HepG2 (cell line): ENCODE data around the gene LMAN1L.

Experiments
- CHD2 ChIP-seq: IDR thresholded peaks from 2 replicates; pipeline ENCODE4 v1.6.1; 2011; ENCODE audit warnings: low read depth, low read length, improper control_type of control experiment
- CTCF ChIP-seq: sonication (generic); formaldehyde crosslinking; IDR thresholded peaks from 2 replicates; pipeline ENCODE4 v1.5.0; 2020; ENCODE audit warnings: mild to moderate bottlenecking, missing genetic modification reagents, moderate library complexity
- SIN3A ChIP-seq: IDR thresholded peaks from 2 replicates; pipeline ENCODE4 v1.6.1; 2011; ENCODE audit warnings: low read depth, mild to moderate bottlenecking, control low read depth, low read length, borderline replicate concordance
- SKIL ChIP-seq: sonication (generic); formaldehyde crosslinking; IDR thresholded peaks from 2 replicates; pipeline ENCODE4 v1.8.0; 2022; ENCODE audit warnings: missing genetic modification reagents, mild to moderate bottlenecking, moderate library complexity, borderline replicate concordance
- SMC3 ChIP-seq: IDR thresholded peaks from 2 replicates; pipeline ENCODE4 v1.6.1; 2011; ENCODE audit warnings: low read length, improper control_type of control experiment
- ZNF274 ChIP-seq: sonication (generic); formaldehyde crosslinking; IDR thresholded peaks from 2 replicates; pipeline ENCODE4 v1.5.1; 2020; ENCODE audit warnings: mild to moderate bottlenecking, missing genetic modification reagents
- ZNF292 ChIP-seq: sonication (generic); formaldehyde crosslinking; IDR thresholded peaks from 2 replicates; pipeline ENCODE4 v1.8.1; 2022; ENCODE audit warnings: mild to moderate bottlenecking, low read depth, missing genetic modification reagents, borderline replicate concordance
- ZNF335 ChIP-seq: sonication (generic); formaldehyde crosslinking; IDR thresholded peaks from 2 replicates; pipeline ENCODE4 v1.4.0; 2020; ENCODE audit warnings: missing genetic modification reagents
- ZSCAN5A ChIP-seq: sonication (generic); formaldehyde crosslinking; IDR thresholded peaks from 2 replicates; pipeline ENCODE4 v1.8.0; 2022; ENCODE audit warnings: mild to moderate bottlenecking, missing genetic modification reagents, borderline replicate concordance
- TF ChIP-seq, protein P1 (sequence below), 2 experiments: IDR thresholded peaks; 2 replicates each; pipeline ENCODE4 v1.6.1; 2011 to 2012; ENCODE audit warnings: low read length in 2 of 2, borderline replicate concordance in 1 of 2, low read depth in 1 of 2, mild to moderate bottlenecking in 1 of 2, moderate library complexity in 1 of 2
- TF ChIP-seq, protein P2 (sequence below): IDR thresholded peaks from 2 replicates; pipeline ENCODE4 v1.6.1; 2016; ENCODE audit warnings: missing compliant biosample characterization, missing genetic modification reagents, borderline replicate concordance
- TF ChIP-seq, protein P3 (sequence below): sonication (generic); formaldehyde crosslinking; IDR thresholded peaks from 2 replicates; pipeline ENCODE4 v1.8.1; 2023; ENCODE audit warnings: missing genetic modification reagents, inconsistent platforms, borderline replicate concordance
- TF ChIP-seq, protein P4 (sequence below): sonication (generic); formaldehyde crosslinking; IDR thresholded peaks from 2 replicates; pipeline ENCODE4 v1.5.0; 2020; ENCODE audit warnings: missing genetic modification reagents

DNA sequence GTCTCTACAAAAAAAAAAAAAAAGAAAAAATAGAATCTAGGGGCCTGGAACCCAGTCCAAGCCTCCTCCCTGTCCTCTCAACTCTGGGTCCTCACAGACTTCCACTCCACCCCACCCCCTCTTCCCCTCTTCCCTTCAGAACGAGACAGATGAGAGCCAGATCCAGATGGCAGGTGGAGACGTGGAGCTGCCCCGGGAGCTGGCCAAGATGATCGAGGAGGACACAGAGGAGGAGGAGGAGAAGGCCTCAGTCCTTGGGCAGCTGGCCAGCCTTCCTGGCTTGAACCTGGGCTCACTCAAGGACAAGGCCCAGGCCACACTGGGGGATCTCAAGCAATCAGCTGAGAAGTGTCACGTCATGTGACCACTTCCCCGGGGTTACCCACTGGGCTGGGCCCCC lies 17.4 kb downstream of the LMAN1L start:
- TF ChIP-seq, protein P1, sequence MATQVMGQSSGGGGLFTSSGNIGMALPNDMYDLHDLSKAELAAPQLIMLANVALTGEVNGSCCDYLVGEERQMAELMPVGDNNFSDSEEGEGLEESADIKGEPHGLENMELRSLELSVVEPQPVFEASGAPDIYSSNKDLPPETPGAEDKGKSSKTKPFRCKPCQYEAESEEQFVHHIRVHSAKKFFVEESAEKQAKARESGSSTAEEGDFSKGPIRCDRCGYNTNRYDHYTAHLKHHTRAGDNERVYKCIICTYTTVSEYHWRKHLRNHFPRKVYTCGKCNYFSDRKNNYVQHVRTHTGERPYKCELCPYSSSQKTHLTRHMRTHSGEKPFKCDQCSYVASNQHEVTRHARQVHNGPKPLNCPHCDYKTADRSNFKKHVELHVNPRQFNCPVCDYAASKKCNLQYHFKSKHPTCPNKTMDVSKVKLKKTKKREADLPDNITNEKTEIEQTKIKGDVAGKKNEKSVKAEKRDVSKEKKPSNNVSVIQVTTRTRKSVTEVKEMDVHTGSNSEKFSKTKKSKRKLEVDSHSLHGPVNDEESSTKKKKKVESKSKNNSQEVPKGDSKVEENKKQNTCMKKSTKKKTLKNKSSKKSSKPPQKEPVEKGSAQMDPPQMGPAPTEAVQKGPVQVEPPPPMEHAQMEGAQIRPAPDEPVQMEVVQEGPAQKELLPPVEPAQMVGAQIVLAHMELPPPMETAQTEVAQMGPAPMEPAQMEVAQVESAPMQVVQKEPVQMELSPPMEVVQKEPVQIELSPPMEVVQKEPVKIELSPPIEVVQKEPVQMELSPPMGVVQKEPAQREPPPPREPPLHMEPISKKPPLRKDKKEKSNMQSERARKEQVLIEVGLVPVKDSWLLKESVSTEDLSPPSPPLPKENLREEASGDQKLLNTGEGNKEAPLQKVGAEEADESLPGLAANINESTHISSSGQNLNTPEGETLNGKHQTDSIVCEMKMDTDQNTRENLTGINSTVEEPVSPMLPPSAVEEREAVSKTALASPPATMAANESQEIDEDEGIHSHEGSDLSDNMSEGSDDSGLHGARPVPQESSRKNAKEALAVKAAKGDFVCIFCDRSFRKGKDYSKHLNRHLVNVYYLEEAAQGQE (IDR thresholded peaks at IDR 0.05; ENCODE audit: borderline replicate concordance in 1 of 2, low read depth in 1 of 2, low read length in 2 of 2) = no peak
- TF ChIP-seq, protein P2, sequence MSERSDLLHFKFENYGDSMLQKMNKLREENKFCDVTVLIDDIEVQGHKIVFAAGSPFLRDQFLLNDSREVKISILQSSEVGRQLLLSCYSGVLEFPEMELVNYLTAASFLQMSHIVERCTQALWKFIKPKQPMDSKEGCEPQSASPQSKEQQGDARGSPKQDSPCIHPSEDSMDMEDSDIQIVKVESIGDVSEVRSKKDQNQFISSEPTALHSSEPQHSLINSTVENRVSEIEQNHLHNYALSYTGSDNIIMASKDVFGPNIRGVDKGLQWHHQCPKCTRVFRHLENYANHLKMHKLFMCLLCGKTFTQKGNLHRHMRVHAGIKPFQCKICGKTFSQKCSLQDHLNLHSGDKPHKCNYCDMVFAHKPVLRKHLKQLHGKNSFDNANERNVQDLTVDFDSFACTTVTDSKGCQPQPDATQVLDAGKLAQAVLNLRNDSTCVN (CRISPR knock-in tag) = no peak
- TF ChIP-seq ZNF292 (CRISPR knock-in tag) (no peak), ZNF274 (no peak), ZSCAN5A (CRISPR knock-in tag) (no peak), SKIL (no peak), SMC3 (no peak), ZNF335 (no peak), CHD2 (no peak), CTCF (no peak), SIN3A (no peak)
- TF ChIP-seq, protein P3, sequence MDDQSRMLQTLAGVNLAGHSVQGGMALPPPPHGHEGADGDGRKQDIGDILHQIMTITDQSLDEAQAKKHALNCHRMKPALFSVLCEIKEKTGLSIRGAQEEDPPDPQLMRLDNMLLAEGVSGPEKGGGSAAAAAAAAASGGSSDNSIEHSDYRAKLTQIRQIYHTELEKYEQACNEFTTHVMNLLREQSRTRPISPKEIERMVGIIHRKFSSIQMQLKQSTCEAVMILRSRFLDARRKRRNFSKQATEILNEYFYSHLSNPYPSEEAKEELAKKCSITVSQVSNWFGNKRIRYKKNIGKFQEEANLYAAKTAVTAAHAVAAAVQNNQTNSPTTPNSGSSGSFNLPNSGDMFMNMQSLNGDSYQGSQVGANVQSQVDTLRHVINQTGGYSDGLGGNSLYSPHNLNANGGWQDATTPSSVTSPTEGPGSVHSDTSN (CRISPR knock-in tag) = no peak
- TF ChIP-seq, protein P4, sequence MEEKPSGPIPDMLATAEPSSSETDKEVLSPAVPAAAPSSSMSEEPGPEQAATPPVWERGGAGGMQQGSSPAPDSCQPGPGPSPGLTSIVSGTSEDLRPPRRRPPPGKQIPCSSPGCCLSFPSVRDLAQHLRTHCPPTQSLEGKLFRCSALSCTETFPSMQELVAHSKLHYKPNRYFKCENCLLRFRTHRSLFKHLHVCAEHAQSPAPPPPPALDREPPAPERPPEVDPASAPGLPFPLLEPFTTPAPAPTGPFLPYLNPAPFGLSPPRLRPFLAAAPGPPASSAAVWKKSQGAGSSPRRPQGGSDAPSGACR (CRISPR knock-in tag) = no peak
